Neural cell (in vitro differentiated cells): ENCODE data around the gene CELF4. TPM values are rescaled to one million over a fixed set of nuclear protein-coding genes. Genes with fewer than 3 reads are reported as not detected.

Experiments used
- H2AFZ ChIP-seq: fragments of 200-600, 300-800 bp; sonication (generic), shearing (Covaris generic); 2 replicates; pipeline ENCODE4 v1.6.0; 2014; ENCODE audit warnings: low read depth, mild to moderate bottlenecking, antibody characterized with exemption, low read length, moderate library complexity
- H3F3A ChIP-seq: fragments of 200-600 bp; shearing (Covaris generic); 2 replicates; pipeline ENCODE4 v1.6.1; 2016; ENCODE audit warnings: mild to moderate bottlenecking, moderate library complexity, mixed read lengths, antibody characterized with exemption, low read length; ENCODE audit not compliant: insufficient read depth, poor library complexity, severe bottlenecking
- H3K27ac ChIP-seq: fragments of 200-600, 300-800 bp; sonication (generic), shearing (Covaris generic); 2 replicates; pipeline ENCODE4 v1.5.1; 2014; ENCODE audit warnings: mild to moderate bottlenecking, low read length, moderate library complexity
- H3K27me3 ChIP-seq: fragments of 300-800, 200-600 bp; sonication (generic), shearing (Covaris generic); 2 replicates; pipeline ENCODE4 v1.6.0; 2014; ENCODE audit warnings: mild to moderate bottlenecking, low read depth, low read length, moderate library complexity; ENCODE audit not compliant: insufficient read depth
- H3K36me3 ChIP-seq: fragments of 300-800, 200-600 bp; sonication (generic), shearing (Covaris generic); 2 replicates; pipeline ENCODE4 v1.5.1; 2014; ENCODE audit warnings: mild to moderate bottlenecking, antibody characterized with exemption, low read length, moderate library complexity; ENCODE audit not compliant: insufficient read depth
- H3K4me2 ChIP-seq: fragments of 300-800, 200-600 bp; sonication (generic), shearing (Covaris generic); 2 replicates; pipeline ENCODE4 v1.6.0; 2014; ENCODE audit warnings: mild to moderate bottlenecking, low read length
- H3K4me3 ChIP-seq: fragments of 300-800, 200-600 bp; sonication (generic), shearing (Covaris generic); 2 replicates; pipeline ENCODE4 v1.5.1; 2014; ENCODE audit warnings: mild to moderate bottlenecking, low read length, moderate library complexity
- H3K79me2 ChIP-seq: fragments of 200-600 bp; shearing (Covaris generic); replicated peaks from 2 replicates; pipeline ENCODE4 v1.6.0; 2014; ENCODE audit warnings: mild to moderate bottlenecking, low read length, moderate library complexity; ENCODE audit not compliant: insufficient read depth
- H3K9ac ChIP-seq: fragments of 300-800, 200-600 bp; sonication (generic), shearing (Covaris generic); 2 replicates; pipeline ENCODE4 v1.6.1; 2016; ENCODE audit warnings: mild to moderate bottlenecking, low read length, mixed read lengths
- H3K9me2 ChIP-seq: fragments of 200-600 bp; shearing (Covaris generic); 2 replicates; pipeline ENCODE4 v1.6.1; 2016; ENCODE audit warnings: mild to moderate bottlenecking, low read length, mixed read lengths; ENCODE audit not compliant: insufficient read depth
- H3K9me3 ChIP-seq: fragments of 200-600, 300-800 bp; sonication (generic), shearing (Covaris generic); 2 replicates; pipeline ENCODE4 v1.6.1; 2016; ENCODE audit warnings: mild to moderate bottlenecking, mixed run types, low read length, moderate library complexity, mixed read lengths
- H4K20me1 ChIP-seq: fragments of 200-600 bp; shearing (Covaris generic); 2 replicates; pipeline ENCODE4 v1.6.1; 2016; ENCODE audit warnings: mild to moderate bottlenecking, mixed run types; ENCODE audit not compliant: insufficient read depth
- CTCF ChIP-seq: fragments of 450-650 bp; IDR thresholded peaks from 2 replicates; pipeline ENCODE4 v1.5.1; 2014; ENCODE audit warnings: antibody characterized with exemption, mild to moderate bottlenecking, moderate library complexity; ENCODE audit not compliant: poor library complexity, severe bottlenecking
- EP300 ChIP-seq: fragments of 450-650 bp; conservative IDR thresholded peaks from 2 replicates; pipeline ENCODE4 v1.6.1; 2014; ENCODE audit warnings: antibody characterized with exemption, mild to moderate bottlenecking, moderate library complexity; ENCODE audit not compliant: poor library complexity, severe bottlenecking
- EZH2 ChIP-seq: fragments of 200-600, 300-800 bp; shearing (Covaris generic), sonication (generic); IDR thresholded peaks from 2 replicates; pipeline ENCODE4 v1.6.1; 2014; ENCODE audit warnings: antibody characterized with exemption, low read length, borderline replicate concordance, mild to moderate bottlenecking; ENCODE audit not compliant: insufficient read depth, poor library complexity, severe bottlenecking
- MXI1 ChIP-seq: fragments of 450-650 bp; conservative IDR thresholded peaks from 2 replicates; pipeline ENCODE4 v1.6.1; 2014; ENCODE audit warnings: antibody characterized with exemption, mild to moderate bottlenecking; ENCODE audit not compliant: poor library complexity, severe bottlenecking
- POLR2AphosphoS5 ChIP-seq: IDR thresholded peaks from 2 replicates; pipeline ENCODE4 v1.6.1; 2012
- RAD21 ChIP-seq: fragments of 450-650 bp; conservative IDR thresholded peaks from 2 replicates; pipeline ENCODE4 v1.6.1; 2014; ENCODE audit warnings: antibody characterized with exemption, mild to moderate bottlenecking, moderate library complexity
- REST ChIP-seq: IDR thresholded peaks from 2 replicates; pipeline ENCODE4 v1.6.1; 2012; ENCODE audit warnings: borderline replicate concordance
- SMC3 ChIP-seq: fragments of 450-650 bp; conservative IDR thresholded peaks from 2 replicates; pipeline ENCODE4 v1.6.1; 2014; ENCODE audit warnings: antibody characterized with exemption, mild to moderate bottlenecking, moderate library complexity; ENCODE audit not compliant: poor library complexity
- TAF1 ChIP-seq: IDR thresholded peaks from 2 replicates; pipeline ENCODE4 v1.6.1; 2012; ENCODE audit warnings: low read depth
- polyA plus RNA-seq: library from polyadenylated mRNA; depleted of rRNA; stranded (reverse); fragments of >200 nt; gene quantifications from 2 replicates; pipeline ENCODE4 v1.2.3, GENCODE V29; 2014

CELF4 gene
- polyA plus RNA-seq, 1 donor from 2014 or later: 191 TPM

GRCh38 chr18:37391156-37391555 is 174.4 kb downstream of the CELF4 start:
- Histone ChIP-seq H3K9ac (no peak overlapping the region), H3K4me3 (no peak overlapping the region), H3F3A (no peaks in the 10 kb centered on the region), H3K4me2 (no peak overlapping the region), H3K36me3 (no peaks in the 10 kb centered on the region), H3K9me2 (no peaks in the 10 kb centered on the region), H3K79me2 (peaks cover 8% of the 10 kb centered on the region), H4K20me1 (no peaks in the 10 kb centered on the region), H3K27ac (no peak overlapping the region), H3K27me3 (no peaks in the 10 kb centered on the region), H3K9me3 (no peaks in the 10 kb centered on the region), H2AFZ (no peak overlapping the region)
- TF ChIP-seq REST: no peak
- no peak for TF ChIP-seq EZH2
- no peak for TF ChIP-seq MXI1
- TF ChIP-seq POLR2AphosphoS5: no peak
- TF ChIP-seq CTCF: no peak
- TF ChIP-seq EP300: no peak
- no peak for TF ChIP-seq RAD21
- no peak for TF ChIP-seq TAF1
- no peak for TF ChIP-seq SMC3

GRCh38 chr18:37390687-37391086 is 174.9 kb downstream of the CELF4 start:
- Histone ChIP-seq H3K27me3 (no peaks in the 10 kb centered on the region), H2AFZ (no peak overlapping the region), H3K9me3 (no peaks in the 10 kb centered on the region), H3K4me3 (no peak overlapping the region), H3K4me2 (no peak overlapping the region), H3K9me2 (no peaks in the 10 kb centered on the region), H3K9ac (no peak overlapping the region), H3K79me2 (peaks cover 5% of the 10 kb centered on the region), H3F3A (no peaks in the 10 kb centered on the region), H3K36me3 (no peaks in the 10 kb centered on the region), H3K27ac (no peak overlapping the region), H4K20me1 (no peaks in the 10 kb centered on the region)
- no peak for TF ChIP-seq RAD21
